Esophagus squamous epithelium (tissue), 4 donors: Measurements from ENCODE around the gene TFG.

Experiments used
- CTCF ChIP-seq, 6 experiments: fragments of 450-650 bp in 4 of 6; fragments of 200-600 bp in 2 of 6; sonication (generic) in 2 of 6; IDR thresholded peaks; one replicate each; pipeline ENCODE4 v1.5.1; 2016 to 2019; ENCODE audit warnings: antibody characterized with exemption in 6 of 6, mild to moderate bottlenecking in 4 of 6, moderate library complexity in 4 of 6
- POLR2A ChIP-seq, 4 donors: fragments of 450-650 bp; IDR thresholded peaks; one replicate each; pipeline ENCODE4 v1.6.1; 2017; ENCODE audit warnings: antibody characterized with exemption in 4 of 4, mild to moderate bottlenecking in 4 of 4, moderate library complexity in 3 of 4

- TF ChIP-seq CTCF (IDR thresholded peaks at IDR 0.05) (no peak), POLR2A (IDR thresholded peaks at IDR 0.05) (no peak)
Observed at GRCh38 chr3:100665230-100665629, 44.1 kb upstream of the TFG start.
